ENCODE measurements around the gene PPP2R1A. TPM values are rescaled to one million over a fixed set of nuclear protein-coding genes. Genes with fewer than 3 reads are reported as not detected.
A peak's percentile ranks its signal among the peaks of the same experiment; 100 is the strongest.
"Not testable (repeated sequence)": the region's sequence is repeated elsewhere in the genome, so short reads cannot be mapped to it uniquely, and the experiment has no call there.

PPP2R1A gene
- total RNA-seq, 4 donors from 2014 or later = 200 to 226 (median 224) TPM

DNA sequence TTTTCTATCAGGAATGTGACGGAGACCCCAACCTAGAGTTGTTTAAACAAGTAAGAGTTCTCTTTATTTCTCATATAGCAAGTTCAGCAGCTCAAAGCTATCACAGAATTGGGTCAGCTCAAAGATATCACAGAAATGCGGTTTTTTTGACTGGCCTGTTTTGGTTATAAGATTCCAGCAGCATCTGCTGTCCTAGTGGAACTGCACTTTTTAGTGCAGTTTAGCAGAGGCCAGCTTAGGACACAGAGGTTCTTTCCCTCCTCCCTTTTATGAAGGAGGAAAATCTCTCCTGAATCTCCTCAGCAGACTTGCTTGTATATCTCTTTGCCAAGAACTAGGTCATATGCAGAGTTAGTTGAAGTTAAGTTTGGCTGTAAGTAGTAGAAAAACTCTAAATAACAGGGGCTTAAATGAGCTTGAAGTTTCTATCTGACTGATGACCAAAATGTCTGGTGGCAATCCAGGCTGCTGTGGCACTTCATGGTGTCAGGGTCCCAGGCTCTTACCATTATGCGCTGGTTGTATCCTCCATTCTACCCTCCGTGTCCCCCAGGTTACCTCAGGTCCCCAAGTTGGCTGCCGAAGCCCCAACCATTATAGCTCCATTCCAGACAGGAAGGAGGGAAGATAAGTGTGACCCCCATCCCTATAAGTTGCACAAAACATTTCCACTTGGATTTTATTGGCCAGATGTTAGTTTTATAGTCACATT, 6.6 kb downstream of the PPP2R1A start:
- WGBS, 2 donors = 93 to 95% methylated on average over 5 of the region's 5 CpGs
- TF ChIP-seq POLR2A (IDR thresholded peaks at IDR 0.05) = no peak
- TF ChIP-seq, protein P1, sequence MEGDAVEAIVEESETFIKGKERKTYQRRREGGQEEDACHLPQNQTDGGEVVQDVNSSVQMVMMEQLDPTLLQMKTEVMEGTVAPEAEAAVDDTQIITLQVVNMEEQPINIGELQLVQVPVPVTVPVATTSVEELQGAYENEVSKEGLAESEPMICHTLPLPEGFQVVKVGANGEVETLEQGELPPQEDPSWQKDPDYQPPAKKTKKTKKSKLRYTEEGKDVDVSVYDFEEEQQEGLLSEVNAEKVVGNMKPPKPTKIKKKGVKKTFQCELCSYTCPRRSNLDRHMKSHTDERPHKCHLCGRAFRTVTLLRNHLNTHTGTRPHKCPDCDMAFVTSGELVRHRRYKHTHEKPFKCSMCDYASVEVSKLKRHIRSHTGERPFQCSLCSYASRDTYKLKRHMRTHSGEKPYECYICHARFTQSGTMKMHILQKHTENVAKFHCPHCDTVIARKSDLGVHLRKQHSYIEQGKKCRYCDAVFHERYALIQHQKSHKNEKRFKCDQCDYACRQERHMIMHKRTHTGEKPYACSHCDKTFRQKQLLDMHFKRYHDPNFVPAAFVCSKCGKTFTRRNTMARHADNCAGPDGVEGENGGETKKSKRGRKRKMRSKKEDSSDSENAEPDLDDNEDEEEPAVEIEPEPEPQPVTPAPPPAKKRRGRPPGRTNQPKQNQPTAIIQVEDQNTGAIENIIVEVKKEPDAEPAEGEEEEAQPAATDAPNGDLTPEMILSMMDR (IDR thresholded peaks at IDR 0.05) = no peak
- intact Hi-C loops (cut with DNase I; ENCODE audit: low total_unique reads) = no loop called here
- DNase-seq (ENCODE audit: low spot score in 2 of 2) = no peak
- no peak overlapping the region for H3K4me3 ChIP-seq (ENCODE audit: low read depth, poor library complexity, severe bottlenecking)

GRCh38 chr19:52197964-52198363, 8.1 kb downstream of the PPP2R1A start:
- TF ChIP-seq, protein P1 (IDR thresholded peaks at IDR 0.05) = no peak
- TF ChIP-seq POLR2A (IDR thresholded peaks at IDR 0.05) = no peak
- DNase-seq (ENCODE audit: low spot score in 2 of 2) = no peak
- WGBS, 2 donors = 85% methylated on average over 3 of the region's 3 CpGs
- no peak overlapping the region for H3K4me3 ChIP-seq (ENCODE audit: low read depth, poor library complexity, severe bottlenecking)
- intact Hi-C loops (cut with DNase I; ENCODE audit: low total_unique reads) = no loop called here

DNA sequence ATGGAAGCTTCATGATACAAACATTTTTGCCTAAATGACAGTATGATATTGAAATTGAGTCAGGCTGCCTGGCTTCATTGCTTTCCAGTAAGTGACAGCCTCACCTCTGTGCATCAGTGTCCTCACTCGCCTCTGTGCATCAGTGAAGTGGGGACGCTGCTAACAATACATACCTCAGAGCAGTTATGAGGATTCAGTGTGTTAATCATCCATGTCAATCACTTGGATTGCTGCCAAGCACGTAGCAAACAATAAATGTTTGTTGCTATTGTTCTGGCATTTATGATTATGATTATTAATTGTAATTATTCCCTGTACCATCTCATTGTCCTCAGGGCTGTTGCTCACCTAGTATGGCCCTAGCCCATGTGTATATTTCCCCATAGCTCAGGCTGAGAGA, 8.8 kb downstream of the PPP2R1A start:
- no peak for DNase-seq (ENCODE audit: low spot score in 2 of 2)
- TF ChIP-seq, protein P1 (IDR thresholded peaks at IDR 0.05) = no peak
- no peak for TF ChIP-seq POLR2A (IDR thresholded peaks at IDR 0.05)
- intact Hi-C loops (cut with DNase I; ENCODE audit: low total_unique reads) = no loop called here
- H3K4me3 ChIP-seq (ENCODE audit: low read depth, poor library complexity, severe bottlenecking) = no peak overlapping the region
- 38 to 41% methylated on average over 3 of the region's 3 CpGs for WGBS, 2 donors

GRCh38 chr19:52200044-52200443, 10.2 kb downstream of the PPP2R1A start:
- intact Hi-C loops (cut with DNase I; ENCODE audit: low total_unique reads) = no loop called here
- H3K4me3 ChIP-seq (ENCODE audit: low read depth, poor library complexity, severe bottlenecking) = no peak overlapping the region
- peak in 1 of 2 donors; percentile 53 for DNase-seq (ENCODE audit: low spot score in 2 of 2)
- TF ChIP-seq, protein P1 (IDR thresholded peaks at IDR 0.05) = no peak
- TF ChIP-seq POLR2A (IDR thresholded peaks at IDR 0.05) = no peak
- WGBS, 2 donors = 41 to 42% methylated on average over 7 of the region's 7 CpGs

- intact Hi-C loops (cut with DNase I; ENCODE audit: low total_unique reads); DNase-seq (ENCODE audit: low spot score in 2 of 2); H3K4me3 ChIP-seq (ENCODE audit: low read depth, poor library complexity, severe bottlenecking): not testable (repeated sequence)
- WGBS, 2 donors = 79 to 83% methylated on average over 17 of the region's 17 CpGs
Measured at GRCh38 chr19:52200755-52201391, 11.0 kb downstream of the PPP2R1A start.

- DNase-seq (ENCODE audit: low spot score in 2 of 2) = no peak
- H3K4me3 ChIP-seq (ENCODE audit: low read depth, poor library complexity, severe bottlenecking) = no peak overlapping the region
- 81 to 88% methylated on average over 5 of the region's 5 CpGs for WGBS, 2 donors
- intact Hi-C loops (cut with DNase I; ENCODE audit: low total_unique reads) = no loop called here
- TF ChIP-seq, protein P1 (IDR thresholded peaks at IDR 0.05) = no peak
- no peak for TF ChIP-seq POLR2A (IDR thresholded peaks at IDR 0.05)
Measured at GRCh38 chr19:52206481-52206880, 16.6 kb downstream of the PPP2R1A start.

Measured in lower leg skin (tissue), 4 donors.